ENCODE results near the gene TRAPPC2.

The TRAPPC2 gene

GRCh38 chrX:13702111-13702789 lies 32.2 kb downstream of the TRAPPC2 start:
- no peaks in the 10 kb centered on the region for H3K9me3 ChIP-seq (ENCODE audit: control insufficient read depth, low read length)
- H3K4me1 ChIP-seq (ENCODE audit: control insufficient read depth, insufficient read depth, low read length, poor library complexity, severe bottlenecking), result no peaks in the 10 kb centered on the region
- no peak for DNase-seq
- no peaks in the 10 kb centered on the region for H3K27me3 ChIP-seq (replicated peaks; ENCODE audit: control insufficient read depth, insufficient read depth, low read length, poor library complexity, severe bottlenecking)
- no peaks in the 10 kb centered on the region for H3K36me3 ChIP-seq (ENCODE audit: control insufficient read depth, insufficient read depth, low read length)
- no peak overlapping the region for H3K27ac ChIP-seq (ENCODE audit: insufficient read depth, low read length, poor library complexity, severe bottlenecking)
- no peak overlapping the region for H3K4me3 ChIP-seq (ENCODE audit: insufficient read depth, low read depth, low read length, poor library complexity, severe bottlenecking)

DNA sequence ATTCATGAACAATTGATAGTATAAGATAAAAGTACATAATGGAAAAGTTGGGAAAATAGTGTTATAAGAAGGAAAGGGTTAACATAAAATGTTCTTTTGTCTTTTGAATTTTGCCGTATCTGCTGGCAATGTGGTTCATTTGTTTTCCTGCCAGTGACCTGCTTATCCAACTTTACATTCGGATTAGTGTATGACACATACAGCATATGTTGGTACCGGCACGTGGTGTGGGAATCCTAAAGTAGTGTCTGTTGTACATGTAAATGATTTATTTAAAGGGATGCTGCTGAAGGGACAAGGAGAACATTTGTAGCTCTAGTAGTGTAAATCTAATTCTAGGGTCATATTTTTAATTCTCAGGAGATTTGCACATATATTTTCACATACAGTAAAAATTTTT lies 34.0 kb downstream of the TRAPPC2 start:
- Histone ChIP-seq H3K4me1 (ENCODE audit: control insufficient read depth, insufficient read depth, low read length, poor library complexity, severe bottlenecking) (no peaks in the 10 kb centered on the region), H3K36me3 (ENCODE audit: control insufficient read depth, insufficient read depth, low read length) (no peaks in the 10 kb centered on the region), H3K27me3 (replicated peaks; ENCODE audit: control insufficient read depth, insufficient read depth, low read length, poor library complexity, severe bottlenecking) (no peaks in the 10 kb centered on the region), H3K4me3 (ENCODE audit: insufficient read depth, low read depth, low read length, poor library complexity, severe bottlenecking) (no peak overlapping the region), H3K27ac (ENCODE audit: insufficient read depth, low read length, poor library complexity, severe bottlenecking) (no peak overlapping the region), H3K9me3 (ENCODE audit: control insufficient read depth, low read length) (no peaks in the 10 kb centered on the region)
- no peak for DNase-seq

- Histone ChIP-seq H3K4me1 (ENCODE audit: control insufficient read depth, insufficient read depth, low read length, poor library complexity, severe bottlenecking) (peaks cover 2% of the 10 kb centered on the region), H3K36me3 (ENCODE audit: control insufficient read depth, insufficient read depth, low read length) (no peaks in the 10 kb centered on the region), H3K27me3 (replicated peaks; ENCODE audit: control insufficient read depth, insufficient read depth, low read length, poor library complexity, severe bottlenecking) (no peaks in the 10 kb centered on the region), H3K4me3 (ENCODE audit: insufficient read depth, low read depth, low read length, poor library complexity, severe bottlenecking) (no peak overlapping the region), H3K27ac (ENCODE audit: insufficient read depth, low read length, poor library complexity, severe bottlenecking) (no peak overlapping the region), H3K9me3 (ENCODE audit: control insufficient read depth, low read length) (no peaks in the 10 kb centered on the region)
- DNase-seq, result no peak
Observed at GRCh38 chrX:13699183-13699826, 35.1 kb downstream of the TRAPPC2 start.

DNA sequence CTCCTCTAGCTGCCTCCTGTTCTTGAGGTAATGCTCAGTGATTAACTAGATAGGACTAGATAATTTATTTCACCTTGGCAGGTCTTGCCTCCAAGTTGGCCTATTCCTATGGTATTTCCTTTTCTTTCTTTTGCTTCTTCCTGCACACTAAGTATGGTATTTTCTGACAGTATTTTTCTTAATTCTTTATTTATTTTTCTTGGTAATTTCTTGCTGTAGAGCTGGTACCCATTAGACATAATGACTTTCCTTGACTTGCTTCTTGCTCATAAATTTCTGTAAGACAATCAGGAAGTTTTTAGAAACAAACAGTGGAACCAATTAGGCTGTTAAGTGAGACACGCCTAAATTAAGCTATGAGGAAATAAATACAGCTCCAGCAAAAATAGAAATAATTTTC lies 36.0 kb downstream of the TRAPPC2 start:
- no peak for DNase-seq
- H3K36me3 ChIP-seq (ENCODE audit: control insufficient read depth, insufficient read depth, low read length), result no peaks in the 10 kb centered on the region
- H3K4me1 ChIP-seq (ENCODE audit: control insufficient read depth, insufficient read depth, low read length, poor library complexity, severe bottlenecking), result peaks cover 2% of the 10 kb centered on the region
- no peak overlapping the region for H3K4me3 ChIP-seq (ENCODE audit: insufficient read depth, low read depth, low read length, poor library complexity, severe bottlenecking)
- H3K27ac ChIP-seq (ENCODE audit: insufficient read depth, low read length, poor library complexity, severe bottlenecking), result no peak overlapping the region
- H3K27me3 ChIP-seq (replicated peaks; ENCODE audit: control insufficient read depth, insufficient read depth, low read length, poor library complexity, severe bottlenecking), result no peaks in the 10 kb centered on the region
- H3K9me3 ChIP-seq (ENCODE audit: control insufficient read depth, low read length), result no peaks in the 10 kb centered on the region

DNA sequence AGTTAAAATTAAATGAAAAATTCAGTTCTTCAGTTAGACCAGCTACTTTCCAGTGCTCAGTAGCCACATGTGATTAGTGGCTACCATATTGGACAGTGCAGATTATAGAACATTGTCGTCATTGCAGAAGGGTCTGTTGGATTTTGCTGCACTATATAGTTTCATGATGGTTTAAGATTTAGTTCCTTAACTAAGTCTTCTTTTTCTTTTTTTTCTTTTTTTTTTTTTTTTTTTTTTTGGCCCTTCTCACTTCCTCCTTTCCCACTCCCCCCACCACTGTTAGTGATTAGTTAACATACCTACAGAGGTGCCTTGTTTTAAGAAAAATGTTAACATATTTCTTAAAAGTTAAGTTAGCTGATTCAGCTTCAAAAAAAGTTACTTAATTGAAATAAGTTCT lies 36.4 kb downstream of the TRAPPC2 start:
- Histone ChIP-seq H3K9me3 (ENCODE audit: control insufficient read depth, low read length) (no peaks in the 10 kb centered on the region), H3K27me3 (replicated peaks; ENCODE audit: control insufficient read depth, insufficient read depth, low read length, poor library complexity, severe bottlenecking) (no peaks in the 10 kb centered on the region), H3K4me1 (ENCODE audit: control insufficient read depth, insufficient read depth, low read length, poor library complexity, severe bottlenecking) (peaks cover 2% of the 10 kb centered on the region), H3K36me3 (ENCODE audit: control insufficient read depth, insufficient read depth, low read length) (no peaks in the 10 kb centered on the region), H3K4me3 (ENCODE audit: insufficient read depth, low read depth, low read length, poor library complexity, severe bottlenecking) (no peak overlapping the region), H3K27ac (ENCODE audit: insufficient read depth, low read length, poor library complexity, severe bottlenecking) (no peak overlapping the region)
- no peak for DNase-seq

DNA sequence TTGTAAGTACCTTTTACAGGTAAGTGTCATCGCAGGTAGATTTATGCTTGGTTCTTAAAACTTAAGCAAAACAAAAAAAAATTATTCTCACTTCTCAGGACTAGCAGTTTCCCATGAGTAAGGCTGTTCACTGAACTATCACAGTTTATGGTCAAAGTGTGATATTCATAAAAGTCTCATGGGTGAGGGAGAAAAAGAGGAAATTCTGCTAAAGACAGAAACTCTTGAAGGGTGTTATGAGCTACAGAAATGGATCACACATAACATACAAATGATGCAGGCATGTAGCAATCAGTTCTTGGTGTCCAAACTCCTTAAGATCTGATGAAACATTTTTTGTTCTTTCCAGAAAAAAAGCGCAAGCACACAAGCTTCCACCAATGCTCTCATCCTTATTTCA lies 37.0 kb downstream of the TRAPPC2 start:
- H3K4me1 ChIP-seq (ENCODE audit: control insufficient read depth, insufficient read depth, low read length, poor library complexity, severe bottlenecking), result peaks cover 2% of the 10 kb centered on the region
- no peak overlapping the region for H3K27ac ChIP-seq (ENCODE audit: insufficient read depth, low read length, poor library complexity, severe bottlenecking)
- no peaks in the 10 kb centered on the region for H3K36me3 ChIP-seq (ENCODE audit: control insufficient read depth, insufficient read depth, low read length)
- H3K4me3 ChIP-seq (ENCODE audit: insufficient read depth, low read depth, low read length, poor library complexity, severe bottlenecking), result no peak overlapping the region
- H3K9me3 ChIP-seq (ENCODE audit: control insufficient read depth, low read length), result no peaks in the 10 kb centered on the region
- DNase-seq, result no peak
- no peaks in the 10 kb centered on the region for H3K27me3 ChIP-seq (replicated peaks; ENCODE audit: control insufficient read depth, insufficient read depth, low read length, poor library complexity, severe bottlenecking)

DNA sequence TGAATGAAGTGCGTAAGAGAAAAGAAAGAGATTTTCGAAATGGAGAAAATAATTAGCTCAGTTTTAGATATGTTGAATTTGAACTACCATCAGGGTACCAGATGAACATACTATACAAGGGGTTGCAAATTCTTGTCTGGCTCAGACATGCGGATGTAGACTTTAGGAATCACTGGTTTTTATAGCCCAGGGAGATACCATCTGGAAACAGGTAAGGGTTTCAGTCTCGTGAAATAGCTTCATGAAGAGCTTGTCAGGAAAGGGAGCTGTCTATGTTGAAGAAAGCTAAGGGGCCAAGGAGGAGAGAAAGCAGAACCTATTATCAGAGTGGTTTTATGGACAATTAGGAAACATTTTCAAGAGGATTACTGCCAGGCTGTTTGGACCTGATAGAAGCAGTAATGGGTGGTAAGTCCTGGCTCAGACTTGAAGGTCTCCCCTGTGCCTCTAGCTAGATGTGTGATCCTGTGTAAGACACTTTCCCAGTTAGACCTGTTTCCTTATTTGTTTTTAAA lies 38.8 kb downstream of the TRAPPC2 start:
- H3K9me3 ChIP-seq (ENCODE audit: control insufficient read depth, low read length), result no peaks in the 10 kb centered on the region
- H3K36me3 ChIP-seq (ENCODE audit: control insufficient read depth, insufficient read depth, low read length), result no peaks in the 10 kb centered on the region
- no peak overlapping the region for H3K4me3 ChIP-seq (ENCODE audit: insufficient read depth, low read depth, low read length, poor library complexity, severe bottlenecking)
- no peak overlapping the region for H3K27ac ChIP-seq (ENCODE audit: insufficient read depth, low read length, poor library complexity, severe bottlenecking)
- DNase-seq, result no peak
- H3K27me3 ChIP-seq (replicated peaks; ENCODE audit: control insufficient read depth, insufficient read depth, low read length, poor library complexity, severe bottlenecking), result no peaks in the 10 kb centered on the region
- H3K4me1 ChIP-seq (ENCODE audit: control insufficient read depth, insufficient read depth, low read length, poor library complexity, severe bottlenecking), result peaks cover 5% of the 10 kb centered on the region

GRCh38 chrX:13694983-13695382 lies 39.4 kb downstream of the TRAPPC2 start:
- Histone ChIP-seq H3K27ac (ENCODE audit: insufficient read depth, low read length, poor library complexity, severe bottlenecking) (no peak overlapping the region), H3K27me3 (replicated peaks; ENCODE audit: control insufficient read depth, insufficient read depth, low read length, poor library complexity, severe bottlenecking) (no peaks in the 10 kb centered on the region), H3K36me3 (ENCODE audit: control insufficient read depth, insufficient read depth, low read length) (no peaks in the 10 kb centered on the region), H3K4me3 (ENCODE audit: insufficient read depth, low read depth, low read length, poor library complexity, severe bottlenecking) (no peak overlapping the region), H3K4me1 (ENCODE audit: control insufficient read depth, insufficient read depth, low read length, poor library complexity, severe bottlenecking) (peaks cover 5% of the 10 kb centered on the region), H3K9me3 (ENCODE audit: control insufficient read depth, low read length) (no peaks in the 10 kb centered on the region)
- no peak for DNase-seq

DNA sequence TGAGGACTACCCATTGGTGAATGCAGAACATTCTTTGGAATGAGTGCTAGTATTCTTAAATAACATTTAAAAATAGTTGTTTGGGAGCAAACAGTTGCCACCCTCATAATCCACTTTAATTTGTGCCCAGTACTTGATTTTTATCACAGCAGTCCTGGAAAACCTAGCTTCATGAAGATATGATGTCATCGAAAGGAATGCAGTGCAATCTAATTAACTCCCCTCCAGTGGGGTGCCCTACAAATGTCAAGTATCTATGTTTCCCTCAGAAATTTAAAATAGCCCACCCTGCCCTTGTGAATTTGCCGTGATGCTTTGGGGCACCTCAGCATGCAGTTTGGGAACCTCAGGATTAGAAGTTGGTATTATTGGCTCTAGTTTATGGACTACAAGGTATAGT lies 40.1 kb downstream of the TRAPPC2 start:
- Histone ChIP-seq H3K9me3 (ENCODE audit: control insufficient read depth, low read length) (no peaks in the 10 kb centered on the region), H3K27ac (ENCODE audit: insufficient read depth, low read length, poor library complexity, severe bottlenecking) (no peak overlapping the region), H3K4me1 (ENCODE audit: control insufficient read depth, insufficient read depth, low read length, poor library complexity, severe bottlenecking) (peaks cover 5% of the 10 kb centered on the region), H3K36me3 (ENCODE audit: control insufficient read depth, insufficient read depth, low read length) (no peaks in the 10 kb centered on the region), H3K27me3 (replicated peaks; ENCODE audit: control insufficient read depth, insufficient read depth, low read length, poor library complexity, severe bottlenecking) (no peaks in the 10 kb centered on the region), H3K4me3 (ENCODE audit: insufficient read depth, low read depth, low read length, poor library complexity, severe bottlenecking) (no peak overlapping the region)
- no peak for DNase-seq

DNA sequence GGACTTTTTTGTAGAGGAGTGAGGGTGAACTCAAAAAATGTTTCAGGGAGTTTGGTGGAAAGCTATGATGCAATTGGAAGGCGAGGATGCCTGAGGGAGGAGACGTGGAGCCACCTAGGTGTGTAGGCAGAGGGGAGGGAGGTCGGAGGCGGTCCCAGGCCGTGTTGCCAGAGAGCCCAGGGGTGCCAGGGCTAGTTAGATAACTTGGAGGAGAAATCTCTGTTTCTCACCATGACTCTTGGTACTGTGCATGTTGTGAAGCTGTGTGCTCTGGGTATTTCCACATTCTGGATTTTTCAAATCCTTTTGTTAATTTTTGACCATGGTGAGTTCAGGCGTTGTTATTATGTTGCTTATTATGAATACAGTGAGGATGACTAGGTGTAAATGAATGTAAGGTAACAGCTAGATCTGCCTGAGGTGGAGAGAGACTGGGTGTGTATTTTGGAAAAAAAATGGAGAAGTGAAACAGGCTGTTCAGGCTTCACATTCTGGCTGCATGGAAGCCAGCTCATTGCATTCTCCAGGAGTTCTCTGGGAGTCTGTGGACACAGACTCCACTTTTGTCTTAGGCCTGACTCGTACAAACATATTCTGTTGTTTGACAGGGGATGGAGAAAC lies 41.0 kb downstream of the TRAPPC2 start:
- Histone ChIP-seq H3K4me3 (ENCODE audit: insufficient read depth, low read depth, low read length, poor library complexity, severe bottlenecking) (no peak overlapping the region), H3K36me3 (ENCODE audit: control insufficient read depth, insufficient read depth, low read length) (no peaks in the 10 kb centered on the region), H3K27ac (ENCODE audit: insufficient read depth, low read length, poor library complexity, severe bottlenecking) (no peak overlapping the region), H3K4me1 (ENCODE audit: control insufficient read depth, insufficient read depth, low read length, poor library complexity, severe bottlenecking) (peaks cover 5% of the 10 kb centered on the region), H3K9me3 (ENCODE audit: control insufficient read depth, low read length) (no peaks in the 10 kb centered on the region), H3K27me3 (replicated peaks; ENCODE audit: control insufficient read depth, insufficient read depth, low read length, poor library complexity, severe bottlenecking) (no peaks in the 10 kb centered on the region)
- DNase-seq, result no peak

Data from effector memory CD4-positive, alpha-beta T cell (primary cell).